H1 (cell line): ENCODE data around the gene KLHDC10. TPM values are rescaled to one million over a fixed set of nuclear protein-coding genes. Genes with fewer than 3 reads are reported as not detected.
"Not testable (repeated sequence)": the region's sequence is repeated elsewhere in the genome, so short reads cannot be mapped to it uniquely, and the experiment has no call there.

ENCODE experiments used
- CTCF ChIA-PET: fragments of 300-600 bp; sonication (Branson Sonifier 250); formaldehyde crosslinking; loops from one replicate; lab custom pipeline; 2021; ENCODE audit not compliant: partially characterized antibody; lab: Charles Lee
- POLR2A ChIA-PET: fragments of 300-600 bp; sonication (Branson Sonifier 250); formaldehyde crosslinking; loops from one replicate; lab custom pipeline; 2021; ENCODE audit warnings: inconsistent platforms; ENCODE audit not compliant: partially characterized antibody; lab: Charles Lee
- DNase-seq, 2 experiments: peaks; one replicate each; pipeline versions ENCODE4 v3.0.0 to v3.0.0-alpha.2; 2010 to 2022; ENCODE audit warnings: low spot score in 2 of 2, low read depth in 1 of 2, mixed read lengths in 1 of 2
- FAIRE-seq: peaks from 2 replicates; lab custom pipeline; 2011; peaks lifted over from hg19 to GRCh38; lab: Jason Lieb, UNC
- H2AFZ ChIP-seq: 2 replicates; pipeline ENCODE4 v1.8.1; 2012; ENCODE audit warnings: low read length, inconsistent platforms
- H2AK5ac ChIP-seq: 2 replicates; pipeline ENCODE4 v1.6.1; 2013; ENCODE audit warnings: low read depth, low read length
- H2BK120ac ChIP-seq: replicated peaks from 2 replicates; pipeline ENCODE3; 2013; ENCODE audit warnings: low read depth, low read length, inconsistent platforms
- H2BK12ac ChIP-seq: 2 replicates; pipeline ENCODE4 v1.6.1; 2013; ENCODE audit warnings: low read depth, low read length
- H2BK15ac ChIP-seq: 2 replicates; pipeline ENCODE4 v1.6.1; 2013; ENCODE audit warnings: low read length
- H2BK20ac ChIP-seq: 2 replicates; pipeline ENCODE4 v1.6.1; 2013; ENCODE audit warnings: low read length
- H2BK5ac ChIP-seq: 2 replicates; pipeline ENCODE4 v1.6.1; 2013; ENCODE audit warnings: low read depth, low read length
- H3K14ac ChIP-seq: 2 replicates; pipeline ENCODE4 v1.6.1; 2013; ENCODE audit warnings: inconsistent platforms; ENCODE audit not compliant: insufficient read length
- H3K18ac ChIP-seq: 2 replicates; pipeline ENCODE4 v1.6.1; 2013; ENCODE audit warnings: low read length; ENCODE audit errors: extremely low read depth
- H3K23ac ChIP-seq: 2 replicates; pipeline ENCODE4 v1.6.1; 2013; ENCODE audit warnings: inconsistent platforms; ENCODE audit not compliant: insufficient read length
- H3K23me2 ChIP-seq: 2 replicates; pipeline ENCODE4 v1.6.1; 2013; ENCODE audit warnings: low read depth, low read length
- H3K27ac ChIP-seq: 2 replicates; pipeline ENCODE4 v1.6.1; 2011; ENCODE audit warnings: low read depth, low read length, inconsistent platforms
- H3K27me3 ChIP-seq, 4 experiments: replicated peaks in 1 of 4; 1 replicate in 1 of 4; 2 replicates in 3 of 4; pipeline versions ENCODE4 v1.6.1 to v1.8.1; 2011 to 2013; ENCODE audit warnings: low read length in 3 of 4, mild to moderate bottlenecking in 3 of 4, inconsistent platforms in 2 of 4, mixed read lengths in 2 of 4, moderate library complexity in 1 of 4; ENCODE audit not compliant: control insufficient read depth in 3 of 4, insufficient read depth in 3 of 4; ENCODE audit errors: extremely low read depth in 1 of 4
- H3K36me3 ChIP-seq, 4 experiments: 2 replicates each; pipeline versions ENCODE4 v1.6.1 to v1.8.1; 2011 to 2013; ENCODE audit warnings: mild to moderate bottlenecking in 4 of 4, low read length in 3 of 4, moderate library complexity in 2 of 4, control low read depth in 1 of 4, inconsistent platforms in 1 of 4; ENCODE audit not compliant: insufficient read depth in 4 of 4, control insufficient read depth in 2 of 4
- H3K4ac ChIP-seq: replicated peaks from 2 replicates; pipeline ENCODE3; 2013; ENCODE audit warnings: low read length, low read depth, mixed read lengths, inconsistent platforms; ENCODE audit not compliant: insufficient read length
- H3K4me1 ChIP-seq, 4 experiments: replicated peaks in 1 of 4; 1 replicate in 1 of 4; 2 replicates in 3 of 4; pipeline versions ENCODE4 v1.6.1 to v1.8.1; 2011 to 2013; ENCODE audit warnings: low read length in 3 of 4, inconsistent platforms in 2 of 4, mixed read lengths in 1 of 4; ENCODE audit not compliant: insufficient read depth in 4 of 4, control insufficient read depth in 3 of 4
- H3K4me2 ChIP-seq, 2 experiments: 2 replicates each; pipeline versions ENCODE4 v1.6.1 to v1.8.1; 2011 to 2013; ENCODE audit warnings: low read depth in 2 of 2, low read length in 2 of 2, control low read depth in 1 of 2, inconsistent platforms in 1 of 2, mild to moderate bottlenecking in 1 of 2; ENCODE audit not compliant: insufficient read depth in 1 of 2
- H3K4me3 ChIP-seq, 4 experiments: fragments of 200-600, 300-600 bp in 1 of 4; sonication (generic), shearing (Covaris generic), sonication (Bioruptor Twin) in 1 of 4; 2 replicates each; pipeline versions ENCODE4 v1.5.1 to v1.8.1; 2011 to 2016; ENCODE audit warnings: low read length in 4 of 4, low read depth in 3 of 4, control low read depth in 2 of 4, inconsistent platforms in 2 of 4, mild to moderate bottlenecking in 2 of 4, mixed read lengths in 1 of 4, moderate library complexity in 1 of 4; ENCODE audit not compliant: insufficient read depth in 2 of 4; ENCODE audit errors: extremely low read depth in 1 of 4
- H3K56ac ChIP-seq: replicated peaks from 2 replicates; pipeline ENCODE3; 2013; ENCODE audit warnings: low read depth, mild to moderate bottlenecking, mixed read lengths, low read length, inconsistent platforms; ENCODE audit not compliant: insufficient read length
- H3K79me1 ChIP-seq: 2 replicates; pipeline ENCODE4 v1.6.1; 2013; ENCODE audit warnings: low read depth, low read length, control low read depth
- H3K79me2 ChIP-seq, 2 experiments: 2 replicates each; pipeline versions ENCODE4 v1.6.1 to v1.8.1; 2012 to 2013; ENCODE audit warnings: low read length in 2 of 2, mild to moderate bottlenecking in 2 of 2, inconsistent platforms in 1 of 2; ENCODE audit not compliant: insufficient read depth in 2 of 2, control insufficient read depth in 1 of 2
- H3K9ac ChIP-seq, 4 experiments: replicated peaks in 1 of 4; 1 replicate in 1 of 4; 2 replicates in 3 of 4; pipeline versions ENCODE4 v1.6.1 to v1.8.1; 2011 to 2013; ENCODE audit warnings: low read depth in 3 of 4, low read length in 3 of 4, control low read depth in 2 of 4, mild to moderate bottlenecking in 2 of 4, moderate library complexity in 2 of 4, inconsistent platforms in 1 of 4; ENCODE audit errors: extremely low read depth in 1 of 4
- H3K9me3 ChIP-seq, 2 experiments: 2 replicates each; pipeline versions ENCODE4 v1.6.1 to v1.8.1; 2012 to 2013; ENCODE audit warnings: mild to moderate bottlenecking in 2 of 2, moderate library complexity in 2 of 2, control low read depth in 1 of 2, inconsistent platforms in 1 of 2, low read depth in 1 of 2, low read length in 1 of 2, mixed read lengths in 1 of 2; ENCODE audit not compliant: insufficient read depth in 2 of 2
- H4K20me1 ChIP-seq, 2 experiments: replicated peaks in 1 of 2; 2 replicates each; pipeline versions ENCODE3 to v1.8.1; 2011 to 2013; ENCODE audit warnings: inconsistent platforms in 2 of 2, low read length in 2 of 2, mild to moderate bottlenecking in 1 of 2; ENCODE audit not compliant: insufficient read depth in 2 of 2, control insufficient read depth in 1 of 2
- H4K5ac ChIP-seq: 2 replicates; pipeline ENCODE4 v1.6.1; 2013; ENCODE audit warnings: low read length, low read depth, mixed read lengths, inconsistent platforms; ENCODE audit not compliant: insufficient read length
- H4K8ac ChIP-seq: 2 replicates; pipeline ENCODE4 v1.8.0; 2013; ENCODE audit warnings: mild to moderate bottlenecking, moderate library complexity, low read length, inconsistent platforms; ENCODE audit not compliant: insufficient read depth; ENCODE audit errors: extremely low read depth
- H4K91ac ChIP-seq: replicated peaks from 2 replicates; pipeline ENCODE3; 2013; ENCODE audit warnings: low read length, mixed read lengths, inconsistent platforms; ENCODE audit not compliant: insufficient read length
- WGBS, 2 experiments: shearing (Covaris generic) in 1 of 2; methylation state at CpG; one replicate each; pipeline versions ENCODE4 v1.1.6 to v1.1.7; 2013 to 2015; ENCODE audit warnings: low lambda C conversion rate in 2 of 2, mixed read lengths in 2 of 2, inconsistent platforms in 1 of 2, low coverage in 1 of 2, missing lambda C conversion rate in 1 of 2; ENCODE audit not compliant: insufficient replicate concordance in 2 of 2, insufficient coverage in 1 of 2, insufficient read length in 1 of 2; ENCODE audit errors: extremely low coverage in 1 of 2, missing lambda C conversion rate in 1 of 2; 5-methylcytosine and 5-hydroxymethylcytosine counted together
- polyA plus RNA-seq, 7 experiments: library from polyadenylated mRNA; depleted of rRNA in 3 of 7; stranded (reverse) in 5 of 7; unstranded in 2 of 7; fragments of >200 nt in 5 of 7; fragments of 200-250 nt in 2 of 7; gene quantifications; 1 replicate in 5 of 7; 2 replicates in 1 of 7; 4 replicates in 1 of 7; pipeline versions ENCODE4 v1.2.1 to v1.2.3, GENCODE V29; 2011 to 2013; ENCODE audit warnings: missing spikeins in 2 of 7, mixed read lengths in 2 of 7
- total RNA-seq: library from RNA; stranded (reverse); fragmentation: NEBNext Ultra II Directional; extraction: Animal tissue kit (Norgen Biotek cat#: 25700); gene quantifications from 2 replicates; pipeline ENCODE4 v1.2.1, GENCODE V29; 2021

The KLHDC10 gene
- total and polyA plus RNA-seq, 2 of the 8 experiments (the other 6 are each of a cell fraction or from before 2014, with no cell fraction given) = 6.6 to 14.5 TPM

- H3K79me2 ChIP-seq, H2BK12ac ChIP-seq, H2BK20ac ChIP-seq, H3K23ac ChIP-seq, DNase-seq, H2AFZ ChIP-seq, H3K56ac ChIP-seq, H2AK5ac ChIP-seq, H3K4ac ChIP-seq, H3K18ac ChIP-seq, H3K4me3 ChIP-seq, H3K36me3 ChIP-seq, H4K20me1 ChIP-seq, H3K4me2 ChIP-seq, H3K4me1 ChIP-seq, H3K27ac ChIP-seq, H3K9ac ChIP-seq, H4K5ac ChIP-seq, H3K79me1 ChIP-seq, H3K23me2 ChIP-seq, H3K27me3 ChIP-seq, H4K91ac ChIP-seq, H4K8ac ChIP-seq, H3K9me3 ChIP-seq, H2BK120ac ChIP-seq, H2BK15ac ChIP-seq, FAIRE-seq, H2BK5ac ChIP-seq, H3K14ac ChIP-seq: not testable (repeated sequence)
- 97% methylated on average over 4 of the region's 6 CpGs; no CpG with 5 or more reads in 1 of the 2 experiments for WGBS, 2 experiments
- ChIA-PET CTCF (interaction anchor here (0.6 to 1.1 kb wide), 5 partner anchors 68 to 731 kb away, joined by 3 to 6 read pairs (median 6); no protein-coding TSS in a partner anchor), POLR2A (interaction anchor here (1.2 kb wide), 1 partner anchor 76 kb away, joined by 3 read pairs; no protein-coding TSS in a partner anchor)
These were observed 5.8 kb upstream of the KLHDC10 start for GRCh38 chr7:130064580-130064926.
